T47D (cell line): Measurements from ENCODE around the gene TEP1.
"Not testable (repeated sequence)": the region's sequence is repeated elsewhere in the genome, so short reads cannot be mapped to it uniquely, and the experiment has no call there.

Experiments
- DNase-seq, 2 experiments: peaks; one replicate each; pipeline versions ENCODE4 v3.0.0 to v3.0.0-alpha.2; 2011 to 2012; ENCODE audit warnings: low read depth in 1 of 2, low spot score in 1 of 2
- JUND ChIP-seq: IDR thresholded peaks from 2 replicates; pipeline ENCODE4 v1.6.1; 2012; ENCODE audit warnings: low read depth
- in situ Hi-C: cut with HindIII; loops from 2 replicates; pipeline ENCODE4 v1.10.0; 2016; ENCODE audit warnings: low sequenced_read_pairs, low pct_unique_long_range_greater_than_20kb

Gene TEP1

GRCh38 chr14:20376071-20376588, 37.2 kb downstream of the TEP1 start:
- in situ Hi-C loops = no loop called here

GRCh38 chr14:20375471-20375870, 37.8 kb downstream of the TEP1 start:
- in situ Hi-C loops = no loop called here
- DNase-seq = no peak

More at GRCh38 chr14:20376071-20376588, 37.2 kb downstream of the TEP1 start:
- TF ChIP-seq JUND = no peak
- no peak for DNase-seq

GRCh38 chr14:20372796-20373195, 40.5 kb downstream of the TEP1 start:
- no peak for DNase-seq
- TF ChIP-seq JUND = no peak
- in situ Hi-C loops = no loop called here

More at GRCh38 chr14:20375471-20375870, 37.8 kb downstream of the TEP1 start:
- TF ChIP-seq JUND = no peak

- in situ Hi-C loops = no loop called here
- no peak for TF ChIP-seq JUND
- no peak for DNase-seq
These were observed 47.4 kb downstream of the TEP1 start for GRCh38 chr14:20365928-20366327.

- DNase-seq, in situ Hi-C loops: not testable (repeated sequence)
These were observed 54.8 kb downstream of the TEP1 start for GRCh38 chr14:20358474-20358873.

- in situ Hi-C loops = no loop called here
- no peak for DNase-seq
- TF ChIP-seq JUND = no peak
These were observed 56.9 kb downstream of the TEP1 start for GRCh38 chr14:20356422-20356821.

- in situ Hi-C loops = no loop called here
- DNase-seq = peak in 1 of 2 experiments; percentile 33
- TF ChIP-seq JUND = no peak
These were observed 62.4 kb downstream of the TEP1 start for GRCh38 chr14:20350860-20351259.

- no peak for DNase-seq
- in situ Hi-C loops = no loop called here
- no peak for TF ChIP-seq JUND
These were observed 63.0 kb downstream of the TEP1 start for GRCh38 chr14:20350282-20350681.

- DNase-seq = no peak
- no peak for TF ChIP-seq JUND
- in situ Hi-C loops = no loop called here
These were observed 65.6 kb downstream of the TEP1 start for GRCh38 chr14:20347747-20348146.

- TF ChIP-seq JUND = no peak
- in situ Hi-C loops = no loop called here
- no peak for DNase-seq
These were observed 66.6 kb downstream of the TEP1 start for GRCh38 chr14:20346713-20347112.

GRCh38 chr14:20345366-20345765, 67.9 kb downstream of the TEP1 start:
- no peak for TF ChIP-seq JUND
- in situ Hi-C loops = no loop called here
- DNase-seq = no peak

GRCh38 chr14:20343862-20344220, 69.5 kb downstream of the TEP1 start:
- in situ Hi-C loops = no loop called here
- peak in 1 of 2 experiments; percentile 13 for DNase-seq
- TF ChIP-seq JUND = no peak

GRCh38 chr14:20343092-20343861, 70.0 kb downstream of the TEP1 start, which contains the start of gene PARP2:
PARP2 (plus strand) TSS chr14:20343635; CDS start chr14:20343642, 7 bp downstream.
- DNase-seq = peak; percentile 74 to 99
- in situ Hi-C loops = no loop called here
- TF ChIP-seq JUND = no peak
